Fibroblast of skin of back (primary cell): Measurements from ENCODE around the gene THSD4.
"Not testable (repeated sequence)": the region's sequence is repeated elsewhere in the genome, so short reads cannot be mapped to it uniquely, and the experiment has no call there.

ENCODE experiments used
- DNase-seq: peaks from one replicate; pipeline ENCODE4 v3.0.0-alpha.2; 2013

THSD4 gene

DNA sequence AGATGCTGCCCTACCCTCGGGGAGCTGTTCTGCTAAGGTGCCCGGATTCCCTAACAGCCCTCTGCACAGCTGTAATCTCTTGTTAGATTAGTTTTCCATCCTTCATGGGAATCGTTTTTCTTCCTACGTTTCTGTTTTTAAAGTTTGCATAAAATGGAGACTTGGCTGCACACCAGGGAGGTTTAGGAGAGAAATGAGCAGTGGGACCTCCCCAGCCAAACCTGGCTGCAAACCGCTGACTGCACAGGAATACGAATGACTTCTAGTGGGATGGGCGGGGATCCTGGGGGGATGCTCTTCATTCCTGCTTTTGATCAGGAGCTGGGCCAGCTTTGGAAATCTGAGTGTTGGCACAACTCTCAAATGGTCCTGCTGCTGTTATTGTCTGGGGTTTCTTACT is 77.5 kb downstream of the THSD4 start:
- no peak for DNase-seq

GRCh38 chr15:71194286-71194685 is 79.0 kb downstream of the THSD4 start:
- DNase-seq = no peak

- DNase-seq = peak; percentile 11
Observed at GRCh38 chr15:71195242-71195641, 80.0 kb downstream of the THSD4 start.

- DNase-seq = no peak
Observed at GRCh38 chr15:71197620-71198019, 82.3 kb downstream of the THSD4 start.

DNA sequence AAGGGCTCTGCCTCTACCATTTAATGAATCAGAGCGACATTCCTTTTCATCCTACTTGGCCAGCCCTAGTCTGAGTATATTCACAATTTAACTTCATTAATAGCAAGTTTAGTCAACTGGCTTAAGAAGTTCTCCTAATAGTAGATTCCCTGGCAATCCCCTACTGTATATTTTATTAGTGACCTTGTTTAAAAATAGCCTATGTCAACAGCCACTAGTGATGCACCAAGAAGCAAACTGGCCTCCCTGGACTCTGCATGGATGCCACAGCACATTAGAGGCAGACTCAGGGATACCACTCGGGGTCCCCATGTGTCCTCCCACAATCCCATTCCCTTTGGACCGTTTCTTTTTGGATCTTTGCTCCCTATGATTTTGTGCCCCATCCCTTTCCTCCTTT is 83.6 kb downstream of the THSD4 start:
- peak; percentile 11 for DNase-seq

GRCh38 chr15:71199384-71200351 is 84.4 kb downstream of the THSD4 start:
- peak; percentile 47 for DNase-seq

GRCh38 chr15:71201477-71201876 is 86.2 kb downstream of the THSD4 start:
- peak; percentile 17 for DNase-seq

- DNase-seq = no peak
Observed at GRCh38 chr15:71202712-71203111, 87.4 kb downstream of the THSD4 start.

GRCh38 chr15:71203586-71204474 is 88.6 kb downstream of the THSD4 start:
- no peak for DNase-seq

DNA sequence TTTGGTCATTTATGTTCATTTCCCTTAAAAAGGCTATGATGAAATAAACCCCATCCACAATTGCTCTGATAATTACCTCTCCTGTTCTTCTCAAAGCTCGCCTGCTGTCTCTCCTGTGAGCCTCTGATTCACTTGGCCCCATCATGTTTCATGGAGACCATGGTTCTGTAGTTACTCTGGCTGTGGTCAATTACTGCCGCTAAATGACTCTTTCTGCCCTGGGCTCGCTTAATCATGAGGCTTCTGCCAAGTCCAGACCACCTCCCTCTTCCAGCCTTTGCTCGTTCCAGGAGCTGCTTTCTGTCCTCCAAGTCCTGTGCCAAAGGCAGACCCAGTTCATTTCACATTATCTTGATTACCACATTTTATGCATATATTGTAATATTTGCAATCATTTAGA is 91.9 kb downstream of the THSD4 start:
- DNase-seq = no peak

DNA sequence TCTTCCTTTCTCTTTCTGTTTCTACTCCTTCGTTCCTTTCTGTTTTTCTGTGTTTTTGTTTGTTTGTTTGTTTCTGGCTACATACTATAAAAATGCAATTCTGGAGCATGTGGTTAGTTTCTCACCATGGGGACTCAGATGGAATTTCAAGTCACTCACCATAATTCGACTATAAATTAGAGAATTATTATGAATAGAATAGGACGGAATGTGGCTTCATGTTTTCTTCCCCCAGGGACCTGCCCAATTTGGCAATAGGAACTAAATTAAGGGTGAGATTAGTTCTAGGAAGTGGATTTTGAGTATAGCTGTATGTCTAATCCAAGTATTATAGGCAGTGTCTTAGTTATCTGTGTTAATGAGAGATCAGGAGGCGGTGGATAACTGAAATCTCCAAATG is 96.9 kb downstream of the THSD4 start:
- DNase-seq = peak; percentile 56

DNA sequence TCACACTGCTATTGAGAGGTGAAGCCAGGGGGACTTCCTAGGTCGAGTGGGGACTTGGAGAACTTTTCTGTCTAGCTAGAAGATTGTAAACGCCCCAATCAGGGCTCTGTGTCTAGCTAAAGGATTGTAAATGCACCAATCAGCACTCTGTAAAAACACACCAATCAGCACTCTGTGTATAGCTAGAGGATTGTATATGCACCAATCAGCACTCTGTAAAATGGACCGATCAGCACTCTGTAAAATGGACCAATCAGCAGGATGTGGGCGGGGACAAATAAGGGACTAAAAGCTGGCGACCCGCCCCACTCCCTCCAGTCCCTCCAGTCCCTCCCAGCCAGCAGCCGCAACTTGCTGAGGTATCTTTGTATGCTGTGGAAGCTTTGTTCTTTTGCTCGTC is 98.7 kb downstream of the THSD4 start:
- DNase-seq = not testable (repeated sequence)

- no peak for DNase-seq
Observed at GRCh38 chr15:71215126-71215894, 100.0 kb downstream of the THSD4 start.

GRCh38 chr15:71218272-71218805 is 103.1 kb downstream of the THSD4 start:
- DNase-seq = no peak

- DNase-seq = no peak
Observed at GRCh38 chr15:71219101-71219500, 103.8 kb downstream of the THSD4 start.

GRCh38 chr15:71219645-71220044 is 104.4 kb downstream of the THSD4 start:
- peak; percentile 27 for DNase-seq

- no peak for DNase-seq
Observed at GRCh38 chr15:71220828-71221227, 105.6 kb downstream of the THSD4 start.

DNA sequence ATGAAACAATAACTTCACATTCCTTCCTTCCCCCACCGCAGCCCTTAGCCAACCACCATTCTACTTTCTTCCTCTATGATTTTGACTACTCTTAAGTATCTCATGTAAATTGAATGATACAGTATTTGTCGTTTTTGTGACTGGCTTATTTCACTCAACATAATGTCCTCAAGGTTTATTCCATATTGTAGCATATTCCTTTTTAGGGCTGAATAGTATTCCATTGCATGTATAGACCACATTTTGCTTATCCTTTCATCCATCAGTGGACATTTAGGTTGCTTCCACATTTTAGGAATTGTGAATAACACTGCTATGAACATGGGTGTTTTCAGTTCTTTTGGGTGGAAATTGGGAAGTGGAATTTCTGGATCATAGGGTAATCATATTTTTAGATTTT is 106.1 kb downstream of the THSD4 start:
- no peak for DNase-seq

- no peak for DNase-seq
Observed at GRCh38 chr15:71223516-71223915, 108.2 kb downstream of the THSD4 start.

DNA sequence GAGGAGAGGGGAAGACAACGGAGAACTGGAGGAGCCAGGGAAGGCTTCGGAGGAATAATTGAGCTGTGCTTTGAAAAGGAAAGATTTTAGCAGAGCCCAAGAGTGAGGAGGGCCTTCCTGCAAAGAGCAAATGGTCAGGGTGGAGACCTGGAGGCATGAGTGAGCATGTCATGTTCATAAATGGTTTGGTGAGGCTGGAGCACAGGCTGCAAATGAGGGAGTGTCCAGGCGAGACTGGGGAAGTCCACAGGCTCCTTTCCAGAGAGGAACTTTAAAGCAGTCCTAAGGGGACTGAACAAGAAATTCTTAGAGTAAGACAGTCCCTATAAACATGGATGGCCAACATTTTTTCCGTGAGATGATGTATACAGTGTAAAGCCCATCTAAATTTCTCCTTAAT is 108.8 kb downstream of the THSD4 start:
- no peak for DNase-seq

DNA sequence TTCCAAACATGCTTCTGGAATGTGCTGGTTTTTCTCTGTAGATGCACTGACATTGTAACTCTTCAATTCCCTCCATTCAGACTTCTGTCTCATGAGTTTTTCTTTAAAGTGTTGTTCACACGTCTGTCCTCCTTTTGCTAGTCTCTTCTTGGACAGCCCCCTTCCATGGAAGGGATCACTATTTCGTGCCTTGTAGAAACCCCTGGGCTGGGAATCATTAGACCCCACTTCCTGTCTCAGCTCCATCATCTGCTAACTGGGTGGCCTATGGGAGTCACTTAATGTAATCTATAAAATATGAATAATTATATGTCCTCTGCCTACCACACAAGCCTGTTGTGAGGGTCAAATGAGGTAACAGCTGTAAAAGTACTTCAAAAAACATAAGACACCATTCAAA is 110.6 kb downstream of the THSD4 start:
- DNase-seq = peak; percentile 18
